ENCODE data around the gene MAP1B. TPM values are rescaled to one million over a fixed set of nuclear protein-coding genes. Genes with fewer than 3 reads are reported as not detected.

MAP1B gene
- total RNA-seq, 2 experiments from 2014 or later: 0.06 TPM; not detected in 1

DNA sequence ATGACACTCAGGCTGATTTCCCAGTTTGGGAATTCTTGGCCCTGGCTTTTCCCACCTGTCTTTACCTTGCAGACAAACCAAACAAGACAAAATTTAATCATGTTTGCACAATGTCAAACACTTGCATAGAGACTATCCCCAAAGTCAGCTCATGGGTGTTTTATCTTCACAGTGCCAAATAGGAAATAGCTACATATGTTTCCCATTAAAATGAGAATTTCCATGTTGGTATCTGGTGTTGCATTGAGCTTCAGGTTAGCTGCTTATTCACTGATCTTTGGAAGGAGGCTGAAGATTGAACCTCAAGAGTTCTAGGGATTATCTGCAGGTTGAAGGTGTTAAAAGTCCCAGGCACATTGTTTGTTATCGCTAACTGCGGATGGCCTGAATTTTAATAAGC lies 19.5 kb downstream of the MAP1B start:
- Mint-ChIP-seq H3K36me3 (ENCODE audit: low read depth) (no peaks in the 10 kb centered on the region), H3K4me3 (no peak overlapping the region), H3K27me3 (peaks cover 48% of the 10 kb centered on the region), H3K27ac (no peak overlapping the region), H3K9me3 (no peaks in the 10 kb centered on the region), H3K4me1 (no peaks in the 10 kb centered on the region)
- POLR2A ChIA-PET: no interaction called here
- no peak for DNase-seq
- CTCF ChIA-PET: no interaction called here

DNA sequence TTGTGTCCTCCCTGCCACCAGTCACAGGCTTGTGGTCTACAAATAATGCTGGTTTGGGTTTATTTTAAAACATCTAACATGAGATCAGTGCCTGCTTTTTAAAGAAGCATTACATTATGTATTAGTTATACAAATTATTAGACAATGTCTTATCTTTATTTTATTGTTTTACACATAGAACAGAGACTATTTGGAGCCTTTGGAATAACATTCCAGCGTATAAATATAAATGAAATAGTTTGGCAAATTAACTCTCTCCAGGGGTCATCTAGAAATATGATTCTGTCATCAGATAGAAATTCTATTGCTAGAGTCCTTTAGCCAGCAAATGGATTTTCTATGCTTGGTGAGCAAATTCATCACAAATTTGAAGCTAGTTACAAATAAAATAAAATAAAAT lies 22.4 kb downstream of the MAP1B start:
- peaks cover 47% of the 10 kb centered on the region for H3K27me3 Mint-ChIP-seq
- POLR2A ChIA-PET: no interaction called here
- no peak overlapping the region for H3K4me3 Mint-ChIP-seq
- DNase-seq: no peak
- H3K4me1 Mint-ChIP-seq: no peaks in the 10 kb centered on the region
- H3K9me3 Mint-ChIP-seq: no peaks in the 10 kb centered on the region
- H3K36me3 Mint-ChIP-seq (ENCODE audit: low read depth): no peaks in the 10 kb centered on the region
- CTCF ChIA-PET: no interaction called here
- no peak overlapping the region for H3K27ac Mint-ChIP-seq

- DNase-seq: no peak
- CTCF ChIA-PET: no interaction called here
- Mint-ChIP-seq H3K4me3 (no peak overlapping the region), H3K9me3 (no peaks in the 10 kb centered on the region), H3K4me1 (no peaks in the 10 kb centered on the region), H3K36me3 (ENCODE audit: low read depth) (no peaks in the 10 kb centered on the region), H3K27ac (no peak overlapping the region), H3K27me3 (peaks cover 44% of the 10 kb centered on the region)
- POLR2A ChIA-PET: no interaction called here
Observed at GRCh38 chr5:72130351-72130761, 23.1 kb downstream of the MAP1B start.

DNA sequence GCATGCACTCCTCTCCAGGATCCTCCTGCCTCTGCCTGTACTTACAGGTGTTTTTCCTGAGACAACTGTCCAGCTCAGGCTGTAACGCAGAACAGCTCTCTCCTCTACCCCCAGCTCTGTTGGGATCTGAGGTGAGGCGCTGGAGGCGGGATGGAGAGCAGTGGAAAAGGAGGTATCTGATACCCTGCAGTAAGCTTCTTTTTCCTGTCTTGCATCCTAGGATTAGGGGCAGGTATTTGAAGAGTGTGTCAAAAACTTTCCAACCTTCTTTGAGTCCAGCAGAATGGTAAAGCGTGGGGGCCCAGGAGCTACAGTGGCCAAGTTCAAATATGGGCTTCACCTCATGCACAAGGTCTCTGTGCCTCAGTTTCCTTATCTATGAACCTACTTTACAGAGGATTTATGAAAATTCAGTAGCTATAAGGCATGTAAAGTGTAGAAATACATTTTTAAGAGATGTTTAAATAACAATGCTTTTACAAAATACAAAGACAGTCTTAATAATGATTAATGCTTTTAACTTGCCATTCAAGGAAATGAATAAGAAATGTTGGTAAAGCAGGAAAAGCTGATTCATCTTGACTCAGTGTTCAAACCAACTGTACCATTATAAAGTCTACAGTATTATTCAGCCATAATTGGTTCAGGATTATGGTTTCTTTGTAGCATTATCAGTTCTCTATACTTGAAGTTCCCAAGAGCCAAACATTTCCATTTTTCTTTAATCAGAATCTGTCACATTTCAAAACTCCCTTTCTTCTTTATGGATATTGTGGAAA lies 26.1 kb downstream of the MAP1B start:
- H3K9me3 Mint-ChIP-seq: no peaks in the 10 kb centered on the region
- no peak for DNase-seq
- no peaks in the 10 kb centered on the region for H3K36me3 Mint-ChIP-seq (ENCODE audit: low read depth)
- ChIA-PET CTCF (interaction anchor here (1.5 kb wide), 1 partner anchor 135 kb away, joined by 3 read pairs; no protein-coding TSS in a partner anchor), POLR2A (no interaction called here)
- peaks cover 47% of the 10 kb centered on the region for H3K27me3 Mint-ChIP-seq
- no peak overlapping the region for H3K27ac Mint-ChIP-seq
- H3K4me3 Mint-ChIP-seq: no peak overlapping the region
- no peaks in the 10 kb centered on the region for H3K4me1 Mint-ChIP-seq

DNA sequence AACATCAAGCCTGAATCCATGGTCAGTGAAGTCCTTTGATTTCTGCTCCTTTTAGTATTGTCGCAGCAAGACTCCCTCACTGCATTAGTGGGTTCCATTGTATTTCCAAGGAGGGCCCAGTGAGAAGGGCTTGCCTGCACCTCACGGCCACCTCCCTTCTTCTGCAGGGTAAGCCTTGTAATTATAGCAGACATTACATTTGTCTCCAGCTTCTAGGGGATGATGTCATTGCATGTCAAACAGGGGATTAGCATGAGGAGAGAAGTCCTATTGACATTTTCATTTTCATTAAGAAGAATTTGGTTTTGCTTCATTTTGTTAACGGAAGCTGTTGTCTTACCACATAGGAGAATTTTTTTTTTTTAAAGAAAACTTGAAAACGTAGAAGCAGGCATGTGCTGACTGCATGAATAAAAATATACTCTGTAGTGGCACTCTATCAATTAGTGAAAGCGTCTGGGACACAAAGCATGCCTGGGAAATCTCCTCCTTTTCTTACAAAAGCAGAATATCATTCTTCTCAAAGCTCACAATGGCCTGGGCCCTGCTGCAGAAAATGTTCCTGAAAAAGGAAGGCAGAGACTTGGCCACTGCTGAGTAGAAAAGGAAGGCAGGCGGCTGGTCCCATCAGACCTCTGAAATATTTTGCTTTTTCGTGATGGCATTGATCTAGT lies 27.1 kb downstream of the MAP1B start:
- H3K4me3 Mint-ChIP-seq: no peak overlapping the region
- CTCF ChIA-PET: interaction anchor here (1.5 kb wide), 1 partner anchor 134 kb away, joined by 3 read pairs; no protein-coding TSS in a partner anchor
- no peak overlapping the region for H3K27ac Mint-ChIP-seq
- H3K9me3 Mint-ChIP-seq: no peaks in the 10 kb centered on the region
- H3K36me3 Mint-ChIP-seq (ENCODE audit: low read depth): no peaks in the 10 kb centered on the region
- DNase-seq: no peak
- H3K27me3 Mint-ChIP-seq: peaks cover 53% of the 10 kb centered on the region
- peaks cover 7% of the 10 kb centered on the region for H3K4me1 Mint-ChIP-seq
- POLR2A ChIA-PET: no interaction called here

- Mint-ChIP-seq H3K4me3 (no peak overlapping the region), H3K27ac (no peak overlapping the region), H3K27me3 (peaks cover 61% of the 10 kb centered on the region), H3K9me3 (no peaks in the 10 kb centered on the region), H3K36me3 (ENCODE audit: low read depth) (no peaks in the 10 kb centered on the region), H3K4me1 (peaks cover 10% of the 10 kb centered on the region)
- CTCF ChIA-PET: no interaction called here
- DNase-seq: no peak
- POLR2A ChIA-PET: no interaction called here
Observed at GRCh38 chr5:72137826-72138409, 30.6 kb downstream of the MAP1B start.

DNA sequence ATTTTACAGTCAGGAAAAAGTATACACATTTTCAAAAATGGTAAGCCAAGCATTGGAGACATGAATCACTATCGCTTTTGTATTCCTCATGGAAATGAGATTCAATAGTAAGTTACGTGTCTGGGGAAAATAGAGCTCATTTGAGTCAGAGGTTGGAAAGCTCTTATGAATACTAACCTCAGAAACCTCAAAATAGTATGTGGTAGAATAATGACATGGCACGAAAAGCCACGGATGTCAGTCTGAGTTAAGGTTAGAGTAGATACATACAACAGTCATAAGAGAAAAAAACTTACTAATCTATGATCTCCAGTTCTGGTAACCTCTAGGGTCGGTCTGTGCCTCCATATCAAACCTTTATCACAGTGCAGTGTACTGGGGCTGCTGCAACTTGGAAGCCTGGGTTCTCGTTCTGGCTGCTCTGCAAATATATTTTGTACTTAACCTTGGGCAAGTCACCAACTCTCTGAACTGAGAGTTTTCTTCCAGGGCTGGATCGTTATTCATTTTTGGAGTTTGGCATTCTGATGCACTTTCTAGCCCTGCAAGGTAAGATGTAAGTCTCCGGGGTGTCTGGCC lies 31.8 kb downstream of the MAP1B start:
- Mint-ChIP-seq H3K27me3 (peaks cover 55% of the 10 kb centered on the region), H3K4me1 (peaks cover 10% of the 10 kb centered on the region), H3K9me3 (no peaks in the 10 kb centered on the region), H3K27ac (no peak overlapping the region), H3K4me3 (no peak overlapping the region), H3K36me3 (ENCODE audit: low read depth) (no peaks in the 10 kb centered on the region)
- DNase-seq: peak; percentile 9
- CTCF ChIA-PET: no interaction called here
- POLR2A ChIA-PET: no interaction called here

DNA sequence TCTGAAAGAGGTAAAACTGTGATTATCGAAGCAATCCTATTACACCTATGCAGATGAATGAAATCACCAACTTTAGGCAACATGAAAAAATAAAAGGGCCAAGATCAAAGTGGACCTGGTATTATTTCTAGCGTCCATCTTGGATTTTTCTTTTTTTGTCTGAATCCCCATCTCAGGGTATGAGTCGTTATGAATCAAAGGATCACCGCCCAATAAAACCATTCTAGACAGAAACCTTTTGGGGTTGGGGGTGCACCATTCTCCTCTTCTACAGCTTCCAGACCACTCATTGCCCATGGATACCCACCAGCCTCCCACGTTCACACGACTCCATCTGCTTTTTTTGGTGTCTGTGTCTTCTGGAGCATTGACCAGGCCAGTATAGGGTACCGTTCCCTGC lies 33.4 kb downstream of the MAP1B start:
- no peak for DNase-seq
- peaks cover 10% of the 10 kb centered on the region for H3K4me1 Mint-ChIP-seq
- H3K36me3 Mint-ChIP-seq (ENCODE audit: low read depth): no peaks in the 10 kb centered on the region
- H3K9me3 Mint-ChIP-seq: no peaks in the 10 kb centered on the region
- no peak overlapping the region for H3K27ac Mint-ChIP-seq
- POLR2A ChIA-PET: no interaction called here
- H3K27me3 Mint-ChIP-seq: peaks cover 57% of the 10 kb centered on the region
- no peak overlapping the region for H3K4me3 Mint-ChIP-seq
- CTCF ChIA-PET: no interaction called here

GRCh38 chr5:72141440-72142355 lies 34.4 kb downstream of the MAP1B start:
- Mint-ChIP-seq H3K9me3 (no peaks in the 10 kb centered on the region), H3K36me3 (ENCODE audit: low read depth) (no peaks in the 10 kb centered on the region), H3K27ac (no peak overlapping the region), H3K4me1 (peaks cover 10% of the 10 kb centered on the region), H3K4me3 (no peak overlapping the region), H3K27me3 (peaks cover 51% of the 10 kb centered on the region)
- CTCF ChIA-PET: no interaction called here
- POLR2A ChIA-PET: no interaction called here
- DNase-seq: no peak

GRCh38 chr5:72144762-72145161 lies 37.5 kb downstream of the MAP1B start:
- no peaks in the 10 kb centered on the region for H3K4me1 Mint-ChIP-seq
- POLR2A ChIA-PET: no interaction called here
- H3K9me3 Mint-ChIP-seq: no peaks in the 10 kb centered on the region
- no peaks in the 10 kb centered on the region for H3K36me3 Mint-ChIP-seq (ENCODE audit: low read depth)
- H3K4me3 Mint-ChIP-seq: no peak overlapping the region
- no peak overlapping the region for H3K27ac Mint-ChIP-seq
- DNase-seq: no peak
- peaks cover 34% of the 10 kb centered on the region for H3K27me3 Mint-ChIP-seq
- CTCF ChIA-PET: interaction anchor here (0.8 kb wide), 1 partner anchor 8 kb away, joined by 3 read pairs; no protein-coding TSS in a partner anchor

DNA sequence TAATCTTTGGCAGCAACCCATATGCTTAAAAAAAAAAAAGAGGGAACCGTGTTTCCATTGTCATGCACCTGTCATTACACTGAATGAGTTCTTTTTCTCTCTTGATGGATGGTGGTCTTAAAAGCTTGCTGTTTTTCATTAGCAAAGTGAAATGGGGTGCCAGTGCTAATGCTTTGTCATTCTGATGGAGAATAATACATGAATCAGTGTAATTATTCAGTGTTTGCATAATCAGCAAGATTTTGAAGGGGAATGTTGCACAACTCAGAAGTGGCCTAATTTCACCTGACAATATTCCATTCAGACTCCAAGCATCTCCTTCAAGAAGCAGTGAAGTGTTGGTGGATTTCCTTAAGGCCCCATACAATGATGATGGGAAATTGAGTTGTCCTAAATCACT lies 38.1 kb downstream of the MAP1B start:
- Mint-ChIP-seq H3K9me3 (no peaks in the 10 kb centered on the region), H3K4me1 (no peaks in the 10 kb centered on the region), H3K36me3 (ENCODE audit: low read depth) (no peaks in the 10 kb centered on the region), H3K27me3 (peaks cover 31% of the 10 kb centered on the region), H3K27ac (no peak overlapping the region), H3K4me3 (no peak overlapping the region)
- CTCF ChIA-PET: no interaction called here
- POLR2A ChIA-PET: no interaction called here
- no peak for DNase-seq

- H3K9me3 Mint-ChIP-seq: no peaks in the 10 kb centered on the region
- DNase-seq: no peak
- H3K4me1 Mint-ChIP-seq: no peaks in the 10 kb centered on the region
- H3K36me3 Mint-ChIP-seq (ENCODE audit: low read depth): no peaks in the 10 kb centered on the region
- no peak overlapping the region for H3K4me3 Mint-ChIP-seq
- POLR2A ChIA-PET: no interaction called here
- H3K27ac Mint-ChIP-seq: no peak overlapping the region
- CTCF ChIA-PET: interaction anchor here (0.7 kb wide), 1 partner anchor 18 kb away, joined by 4 read pairs; no protein-coding TSS in a partner anchor
- H3K27me3 Mint-ChIP-seq: peaks cover 27% of the 10 kb centered on the region
Observed at GRCh38 chr5:72146056-72146455, 38.8 kb downstream of the MAP1B start.

All from activated CD4-positive, alpha-beta T cell treated with anti-CD3 and anti-CD28 coated beads, Interleukin-2, amount 10 ng/mL, durations not matched to agents 7 days and 5 days (primary cell).